NT2/D1 (cell line): Measurements from ENCODE around the gene NUDT7.

ENCODE experiments used
- DNase-seq: peaks from one replicate; pipeline ENCODE4 v3.0.0-alpha.2; 2011; ENCODE audit warnings: low read depth, low spot score
- H3K27me3 ChIP-seq: 2 replicates; pipeline ENCODE4 v1.6.0; 2011; ENCODE audit warnings: mild to moderate bottlenecking; ENCODE audit not compliant: insufficient read length, insufficient read depth
- H3K36me3 ChIP-seq: 2 replicates; pipeline ENCODE4 v1.6.1; 2011; ENCODE audit warnings: mild to moderate bottlenecking, low read length, mixed read lengths; ENCODE audit not compliant: insufficient read depth, insufficient read length
- H3K4me1 ChIP-seq: 2 replicates; pipeline ENCODE4 v1.5.1; 2011; ENCODE audit not compliant: insufficient read depth, insufficient read length
- H3K4me3 ChIP-seq: 2 replicates; pipeline ENCODE4 v1.5.1; 2011; ENCODE audit warnings: low read depth; ENCODE audit not compliant: insufficient read length
- H3K9ac ChIP-seq: 2 replicates; pipeline ENCODE4 v1.6.0; 2011; ENCODE audit warnings: low read depth; ENCODE audit not compliant: insufficient read length
- H3K9me3 ChIP-seq: 2 replicates; pipeline ENCODE4 v1.5.1; 2011; ENCODE audit warnings: mild to moderate bottlenecking, low read length; ENCODE audit not compliant: insufficient read depth
- SUZ12 ChIP-seq: IDR thresholded peaks from 2 replicates; pipeline ENCODE4 v1.6.1; 2011; ENCODE audit not compliant: insufficient read length, insufficient read depth; ENCODE audit errors: extremely low read depth
- YY1 ChIP-seq: IDR thresholded peaks from 2 replicates; pipeline ENCODE4 v1.6.1; 2011; ENCODE audit not compliant: insufficient read length, insufficient read depth
- ZNF274 ChIP-seq: IDR thresholded peaks from 2 replicates; pipeline ENCODE4 v1.6.1; 2011; ENCODE audit warnings: mild to moderate bottlenecking, low read depth, low read length

Gene NUDT7

GRCh38 chr16:77762262-77762661 lies 39.9 kb downstream of the NUDT7 start:
- Histone ChIP-seq H3K4me1 (no peaks in the 10 kb centered on the region), H3K36me3 (no peaks in the 10 kb centered on the region), H3K4me3 (no peak overlapping the region), H3K9ac (no peak overlapping the region), H3K27me3 (no peaks in the 10 kb centered on the region), H3K9me3 (no peaks in the 10 kb centered on the region)
- no peak for TF ChIP-seq SUZ12
- TF ChIP-seq ZNF274, result no peak
- TF ChIP-seq YY1, result no peak
- no peak for DNase-seq

GRCh38 chr16:77763994-77764393 lies 41.7 kb downstream of the NUDT7 start:
- DNase-seq, result no peak
- Histone ChIP-seq H3K4me1 (no peaks in the 10 kb centered on the region), H3K36me3 (no peaks in the 10 kb centered on the region), H3K27me3 (peaks cover 2% of the 10 kb centered on the region), H3K9ac (no peak overlapping the region), H3K4me3 (no peak overlapping the region), H3K9me3 (no peaks in the 10 kb centered on the region)
- no peak for TF ChIP-seq YY1
- no peak for TF ChIP-seq SUZ12
- no peak for TF ChIP-seq ZNF274

GRCh38 chr16:77767211-77767610 lies 44.9 kb downstream of the NUDT7 start:
- DNase-seq, result no peak
- peaks cover 2% of the 10 kb centered on the region for H3K27me3 ChIP-seq
- H3K36me3 ChIP-seq, result no peaks in the 10 kb centered on the region
- no peak for TF ChIP-seq ZNF274
- TF ChIP-seq SUZ12, result no peak
- no peak for TF ChIP-seq YY1
- H3K9me3 ChIP-seq, result no peaks in the 10 kb centered on the region
- H3K4me1 ChIP-seq, result no peaks in the 10 kb centered on the region
- H3K4me3 ChIP-seq, result no peak overlapping the region
- H3K9ac ChIP-seq, result no peak overlapping the region

GRCh38 chr16:77767826-77768225 lies 45.5 kb downstream of the NUDT7 start:
- H3K4me1 ChIP-seq, result no peaks in the 10 kb centered on the region
- H3K27me3 ChIP-seq, result peaks cover 2% of the 10 kb centered on the region
- no peak for DNase-seq
- no peak for TF ChIP-seq SUZ12
- no peak for TF ChIP-seq ZNF274
- no peak for TF ChIP-seq YY1
- H3K36me3 ChIP-seq, result no peaks in the 10 kb centered on the region
- H3K9ac ChIP-seq, result no peak overlapping the region
- no peaks in the 10 kb centered on the region for H3K9me3 ChIP-seq
- no peak overlapping the region for H3K4me3 ChIP-seq

GRCh38 chr16:77775911-77776909 lies 53.9 kb downstream of the NUDT7 start:
- no peaks in the 10 kb centered on the region for H3K9me3 ChIP-seq
- H3K9ac ChIP-seq, result no peak overlapping the region
- TF ChIP-seq SUZ12, result no peak
- no peak for TF ChIP-seq ZNF274
- TF ChIP-seq YY1, result no peak
- no peak for DNase-seq
- no peaks in the 10 kb centered on the region for H3K36me3 ChIP-seq
- no peaks in the 10 kb centered on the region for H3K27me3 ChIP-seq
- H3K4me3 ChIP-seq, result no peak overlapping the region
- H3K4me1 ChIP-seq, result peaks cover 3% of the 10 kb centered on the region

GRCh38 chr16:77777745-77778144 lies 55.4 kb downstream of the NUDT7 start:
- H3K9me3 ChIP-seq, result no peaks in the 10 kb centered on the region
- H3K36me3 ChIP-seq, result no peaks in the 10 kb centered on the region
- TF ChIP-seq YY1 (no peak), ZNF274 (no peak), SUZ12 (no peak)
- no peak for DNase-seq
- no peak overlapping the region for H3K4me3 ChIP-seq
- H3K27me3 ChIP-seq, result no peaks in the 10 kb centered on the region
- no peak overlapping the region for H3K9ac ChIP-seq
- H3K4me1 ChIP-seq, result peaks cover 3% of the 10 kb centered on the region

GRCh38 chr16:77780378-77780837 lies 58.1 kb downstream of the NUDT7 start:
- no peak for DNase-seq

More at GRCh38 chr16:77780378-77780837, 58.1 kb downstream of the NUDT7 start:
- H3K9ac ChIP-seq, result no peak overlapping the region
- peaks cover 14% of the 10 kb centered on the region; the same call in 1 of the 2 replicates for H3K9me3 ChIP-seq
- H3K4me1 ChIP-seq, result peaks cover 3% of the 10 kb centered on the region
- H3K36me3 ChIP-seq, result no peaks in the 10 kb centered on the region
- no peaks in the 10 kb centered on the region for H3K27me3 ChIP-seq
- TF ChIP-seq SUZ12, result no peak
- no peak for TF ChIP-seq ZNF274
- no peak for TF ChIP-seq YY1
- H3K4me3 ChIP-seq, result no peak overlapping the region
